ENCODE results near the gene GUCA1A.
"Not testable (repeated sequence)": the region's sequence is repeated elsewhere in the genome, so short reads cannot be mapped to it uniquely, and the experiment has no call there.

The GUCA1A gene

GRCh38 chr6:42142118-42142835 is 30.9 kb upstream of the GUCA1A start, which contains the start of gene C6orf132:
Gene C6orf132 (minus strand): TSS chr6:42142620. CDS start chr6:42142444, 176 bp downstream.
- no peak for DNase-seq (ENCODE audit: extremely low read depth in 1 of 2, low read depth in 1 of 2)

GRCh38 chr6:42147138-42147562 is 26.0 kb upstream of the GUCA1A start:
- no peak for DNase-seq (ENCODE audit: extremely low read depth in 1 of 2, low read depth in 1 of 2)

- DNase-seq (ENCODE audit: extremely low read depth in 1 of 2, low read depth in 1 of 2), result no peak
Measured at GRCh38 chr6:42148058-42148457, 25.1 kb upstream of the GUCA1A start.

- DNase-seq (ENCODE audit: extremely low read depth in 1 of 2, low read depth in 1 of 2), result no peak
Measured at GRCh38 chr6:42150254-42150653, 22.9 kb upstream of the GUCA1A start.

GRCh38 chr6:42152024-42152423 is 21.1 kb upstream of the GUCA1A start:
- no peak for DNase-seq (ENCODE audit: extremely low read depth in 1 of 2, low read depth in 1 of 2)

- not testable (repeated sequence) for DNase-seq (ENCODE audit: extremely low read depth in 1 of 2, low read depth in 1 of 2)
Measured at GRCh38 chr6:42152528-42153213, 20.5 kb upstream of the GUCA1A start.

GRCh38 chr6:42153921-42154320 is 19.2 kb upstream of the GUCA1A start:
- no peak for DNase-seq (ENCODE audit: extremely low read depth in 1 of 2, low read depth in 1 of 2)

- no peak for DNase-seq (ENCODE audit: extremely low read depth in 1 of 2, low read depth in 1 of 2)
Measured at GRCh38 chr6:42154461-42155209, 18.5 kb upstream of the GUCA1A start.

GRCh38 chr6:42155293-42155692 is 17.9 kb upstream of the GUCA1A start:
- no peak for DNase-seq (ENCODE audit: extremely low read depth in 1 of 2, low read depth in 1 of 2)

GRCh38 chr6:42156638-42157037 is 16.5 kb upstream of the GUCA1A start:
- DNase-seq (ENCODE audit: extremely low read depth in 1 of 2, low read depth in 1 of 2), result no peak

GRCh38 chr6:42158011-42158410 is 15.2 kb upstream of the GUCA1A start:
- DNase-seq (ENCODE audit: extremely low read depth in 1 of 2, low read depth in 1 of 2), result no peak

GRCh38 chr6:42158631-42159030 is 14.5 kb upstream of the GUCA1A start:
- no peak for DNase-seq (ENCODE audit: extremely low read depth in 1 of 2, low read depth in 1 of 2)

- no peak for DNase-seq (ENCODE audit: extremely low read depth in 1 of 2, low read depth in 1 of 2)
Measured at GRCh38 chr6:42159431-42160024, 13.6 kb upstream of the GUCA1A start.

- DNase-seq (ENCODE audit: extremely low read depth in 1 of 2, low read depth in 1 of 2), result no peak
Measured at GRCh38 chr6:42162384-42162783, 10.8 kb upstream of the GUCA1A start.

GRCh38 chr6:42162812-42163211 is 10.4 kb upstream of the GUCA1A start:
- DNase-seq (ENCODE audit: extremely low read depth in 1 of 2, low read depth in 1 of 2), result no peak

GRCh38 chr6:42163981-42164380 is 9.2 kb upstream of the GUCA1A start:
- no peak for DNase-seq (ENCODE audit: extremely low read depth in 1 of 2, low read depth in 1 of 2)

GRCh38 chr6:42165016-42165415 is 8.1 kb upstream of the GUCA1A start:
- no peak for DNase-seq (ENCODE audit: extremely low read depth in 1 of 2, low read depth in 1 of 2)

- peak; percentile 54 to 55 for DNase-seq (ENCODE audit: extremely low read depth in 1 of 2, low read depth in 1 of 2)
Measured at GRCh38 chr6:42166444-42167141, 6.6 kb upstream of the GUCA1A start.

- no peak for DNase-seq (ENCODE audit: extremely low read depth in 1 of 2, low read depth in 1 of 2)
Measured at GRCh38 chr6:42168650-42169049, 4.5 kb upstream of the GUCA1A start.

- DNase-seq (ENCODE audit: extremely low read depth in 1 of 2, low read depth in 1 of 2), result not testable (repeated sequence)
Measured at GRCh38 chr6:42169780-42170179, 3.4 kb upstream of the GUCA1A start.

Measured in activated CD8-positive, alpha-beta memory T cell treated with anti-CD3 and anti-CD28 coated beads for 1 hour (primary cell).